ENCODE data around the gene KAT7.

DNA sequence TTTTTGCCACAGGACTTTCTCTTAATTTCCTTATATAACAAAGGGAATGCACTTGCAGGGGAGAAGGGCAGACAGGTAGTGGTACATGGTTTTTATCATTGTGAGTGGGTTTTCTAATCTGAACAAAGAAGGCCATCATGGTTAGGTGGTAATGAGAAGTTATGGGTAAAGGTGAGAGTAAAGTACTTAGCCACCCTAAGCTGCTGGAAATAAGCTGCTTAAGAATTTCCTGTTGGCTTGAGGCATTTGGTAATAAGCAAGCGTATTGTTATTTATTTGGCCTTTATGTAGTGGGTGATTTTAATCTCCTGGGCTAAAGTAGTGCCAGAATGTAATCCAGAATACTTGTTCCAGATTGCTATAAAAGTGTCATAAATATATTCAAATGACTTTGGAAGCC lies 32.3 kb downstream of the KAT7 start:
- TF ChIP-seq POLR2A (IDR thresholded peaks at IDR 0.05; ENCODE audit: low read length): no peak
- no peak for TF ChIP-seq GATA1 (IDR thresholded peaks at IDR 0.05; ENCODE audit: low read depth, low read length)

All from erythroblast (primary cell).